ENCODE data around the gene ARHGEF3.

Gene ARHGEF3

DNA sequence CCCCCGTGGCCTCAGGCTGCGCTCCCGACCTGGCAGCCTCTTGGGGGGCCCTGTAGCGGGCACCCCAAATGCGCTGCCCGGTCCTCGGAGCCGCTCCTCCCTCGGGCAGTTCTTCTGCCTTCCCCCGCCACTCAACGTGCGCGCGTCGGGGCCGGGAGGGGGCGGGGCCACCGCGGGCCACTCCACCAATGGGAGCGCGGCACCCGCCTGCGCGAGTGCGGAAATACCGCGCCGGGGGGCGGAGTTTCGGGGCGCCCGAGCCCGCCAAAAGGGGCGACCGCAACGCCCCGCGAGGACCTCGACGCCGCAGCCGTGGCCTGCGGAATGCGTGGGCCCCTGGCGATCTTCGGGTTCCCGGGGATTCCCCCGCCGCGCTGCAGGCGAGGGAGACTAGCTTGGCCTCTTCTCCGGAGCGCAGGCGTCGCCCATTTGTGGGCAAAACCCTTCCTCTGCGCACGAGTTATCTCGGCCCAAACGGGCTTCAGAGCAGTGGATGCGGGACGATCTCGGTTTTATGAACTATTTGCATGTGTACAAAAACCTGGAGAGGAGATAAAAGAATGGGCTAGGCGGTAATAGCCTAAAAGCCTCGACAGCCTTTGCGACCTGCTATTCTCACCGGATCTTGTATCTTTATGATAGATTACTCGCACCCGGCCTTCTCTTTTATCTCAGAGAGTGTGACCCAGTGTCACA lies 118.5 kb downstream of the ARHGEF3 start, which contains the start of gene TASOR:
Gene TASOR (minus strand): TSS at position 144 of the 696 bp plus-strand sequence. CDS start 259 bp downstream, outside the sequence.
- DNase-seq (ENCODE audit: low read depth, low spot score), result peak; percentile 70

- DNase-seq (ENCODE audit: low read depth, low spot score), result peak; percentile 49
Observed at GRCh38 chr3:56682462-56683121, 119.2 kb downstream of the ARHGEF3 start.

DNA sequence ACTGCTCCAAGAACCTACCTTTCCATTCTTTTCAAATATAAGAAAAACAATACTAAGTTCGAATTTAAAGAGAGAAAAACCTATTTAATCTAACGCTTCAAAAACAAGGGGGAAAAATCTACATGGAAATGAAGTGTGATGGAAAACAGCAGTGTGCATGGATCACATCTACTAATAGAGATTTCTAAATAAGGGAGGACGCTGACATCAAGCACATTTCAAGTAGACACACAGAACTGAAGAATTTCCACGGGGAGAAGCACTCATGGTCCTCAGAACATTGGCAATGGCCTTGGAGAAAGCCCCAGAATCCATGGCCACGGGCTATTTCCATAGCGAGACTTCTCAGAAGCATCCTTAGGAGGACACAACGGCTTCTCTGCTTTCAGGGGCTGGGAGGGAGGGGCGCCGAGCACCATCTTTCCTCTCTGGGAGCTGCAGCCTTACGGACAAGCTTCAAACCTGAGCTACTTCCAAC lies 119.7 kb downstream of the ARHGEF3 start:
- DNase-seq (ENCODE audit: low read depth, low spot score), result no peak

GRCh38 chr3:56680054-56680580 lies 121.6 kb downstream of the ARHGEF3 start:
- DNase-seq (ENCODE audit: low read depth, low spot score), result no peak

Data from activated naive CD8-positive, alpha-beta T cell treated with anti-CD3 and anti-CD28 coated beads, Interleukin-2, amount 50 U/mL, for 16 hours (primary cell).